SH-SY5Y (cell line): ENCODE data around the gene CRIM1.

Experiments
- GATA2 ChIP-seq: IDR thresholded peaks from 2 replicates; pipeline ENCODE4 v1.6.1; 2011; ENCODE audit warnings: mild to moderate bottlenecking, low read depth, low read length
- GATA3 ChIP-seq: IDR thresholded peaks from 2 replicates; pipeline ENCODE4 v1.6.1; 2011; ENCODE audit warnings: low read depth, mild to moderate bottlenecking, low read length, moderate library complexity

GRCh38 chr2:36525245-36525644 lies 169.7 kb downstream of the CRIM1 start:
- no peak for TF ChIP-seq GATA2
- TF ChIP-seq GATA3 = no peak
